ENCODE data around the gene ASTN2.

GRCh38 chr9:116550696-116551436, 864.0 kb downstream of the ASTN2 start:
- TF ChIP-seq CTCF (IDR thresholded peaks at IDR 0.05) = no peak
- no peak for TF ChIP-seq POLR2A (IDR thresholded peaks at IDR 0.05)
- no peak for TF ChIP-seq EP300 (IDR thresholded peaks at IDR 0.05; ENCODE audit: low read depth)
- TF ChIP-seq POLR2AphosphoS5 (IDR thresholded peaks at IDR 0.05) = no peak

Data from transverse colon (tissue), 4 donors.